Caco-2 (cell line): ENCODE results near the gene RILP. TPM values are rescaled to one million over a fixed set of nuclear protein-coding genes. Genes with fewer than 3 reads are reported as not detected.

ENCODE experiments used
- BruUV-seq: library from RNA; stranded (reverse); fragments of 400-500 nt; replicated peaks from 2 replicates; lab custom pipeline; 2021; lab: Mats Ljungman, UMichigan
- CTCF ChIA-PET: fragments of 300-600 bp; sonication (Branson Sonifier 250); formaldehyde crosslinking; loops from one replicate; lab custom pipeline; 2022; ENCODE audit warnings: antibody characterized with exemption; lab: Charles Lee
- POLR2A ChIA-PET: fragments of 300-600 bp; sonication (Branson Sonifier 250); formaldehyde crosslinking; loops from one replicate; lab custom pipeline; 2022; ENCODE audit warnings: antibody characterized with exemption; lab: Charles Lee
- DNase-seq, 2 experiments: peaks; one replicate each; pipeline versions ENCODE4 v3.0.0 to v3.0.0-alpha.2; 2020 to 2022
- H3K27me3 ChIP-seq: replicated peaks from 2 replicates; pipeline ENCODE4 v1.6.0; 2011; ENCODE audit warnings: low read length; ENCODE audit not compliant: control insufficient read depth, insufficient read depth
- H3K36me3 ChIP-seq: 2 replicates; pipeline ENCODE4 v1.5.1; 2011; ENCODE audit warnings: low read length; ENCODE audit not compliant: control insufficient read depth, insufficient read depth
- H3K4me1 ChIP-seq: fragments of 250-450 bp; sonication (Bioruptor Pico); 2 replicates; pipeline ENCODE4 v1.5.1; 2020; ENCODE audit warnings: mild to moderate bottlenecking
- H3K4me3 ChIP-seq: 2 replicates; pipeline ENCODE4 v1.5.1; 2011; ENCODE audit warnings: low read depth, mild to moderate bottlenecking, control low read depth, low read length
- H3K9me3 ChIP-seq: fragments of 250-450 bp; sonication (Bioruptor Pico); 2 replicates; pipeline ENCODE4 v1.5.1; 2020; ENCODE audit warnings: mild to moderate bottlenecking, moderate library complexity
- H3K27ac Mint-ChIP-seq: one replicate; pipeline ENCODE4 v1.8.0; 2022; ENCODE audit warnings: mixed read lengths; ENCODE audit not compliant: unreplicated experiment
- H3K27me3 Mint-ChIP-seq: one replicate; pipeline ENCODE4 v1.8.0; 2022; ENCODE audit warnings: mixed read lengths; ENCODE audit not compliant: insufficient read depth, unreplicated experiment
- H3K36me3 Mint-ChIP-seq: one replicate; pipeline ENCODE4 v1.8.0; 2022; ENCODE audit warnings: mild to moderate bottlenecking, mixed read lengths; ENCODE audit not compliant: insufficient read depth, unreplicated experiment
- H3K4me1 Mint-ChIP-seq: one replicate; pipeline ENCODE4 v1.8.0; 2022; ENCODE audit warnings: low read depth, mixed read lengths; ENCODE audit not compliant: unreplicated experiment
- H3K4me3 Mint-ChIP-seq: one replicate; pipeline ENCODE4 v1.8.0; 2022; ENCODE audit warnings: mild to moderate bottlenecking, moderate library complexity, mixed read lengths; ENCODE audit not compliant: unreplicated experiment
- H3K9me3 Mint-ChIP-seq: one replicate; pipeline ENCODE4 v1.8.0; 2022; ENCODE audit warnings: mixed read lengths; ENCODE audit not compliant: unreplicated experiment
- CTCF ChIP-seq, 2 experiments: fragments of 200-600 bp in 1 of 2; IDR thresholded peaks; 1 replicate in 1 of 2; 2 replicates in 1 of 2; pipeline versions ENCODE4 v1.5.1 to v1.8.0; 2011 to 2022; ENCODE audit warnings: antibody characterized with exemption in 1 of 2, control low read depth in 1 of 2, inconsistent platforms in 1 of 2, low read depth in 1 of 2, low read length in 1 of 2, mild to moderate bottlenecking in 1 of 2, moderate library complexity in 1 of 2; ENCODE audit not compliant: insufficient read depth in 1 of 2, severe bottlenecking in 1 of 2, unreplicated experiment in 1 of 2
- intact Hi-C: fragments of 100-400 bp; cut with micrococcal nuclease; formaldehyde crosslinking; loops from one replicate; pipeline ENCODE4 v1.10.0; 2022; ENCODE audit not compliant: unreplicated experiment
- total RNA-seq: library from RNA; stranded (reverse); gene quantifications from 2 replicates; pipeline ENCODE4 v1.2.3, GENCODE V29; 2022

The RILP gene
- total RNA-seq, 1 experiment from 2014 or later: 4.2 TPM

- CTCF ChIA-PET: no interaction called here
- TF ChIP-seq CTCF (IDR thresholded peaks at IDR 0.05; ENCODE audit: insufficient read depth in 1 of 2, low read depth in 1 of 2, low read length in 1 of 2, severe bottlenecking in 1 of 2, unreplicated experiment in 1 of 2): no peak
- no TSS peak for BruUV-seq
- no peaks in the 10 kb centered on the region for H3K9me3 ChIP-seq
- Mint-ChIP-seq H3K27me3 (peaks cover 2% of the 10 kb centered on the region), H3K36me3 (no peaks in the 10 kb centered on the region), H3K4me1 (peaks cover 5% of the 10 kb centered on the region), H3K27ac (no peak overlapping the region), H3K9me3 (no peaks in the 10 kb centered on the region), H3K4me3 (no peak overlapping the region)
- H3K36me3 ChIP-seq: no peaks in the 10 kb centered on the region
- peaks cover 2% of the 10 kb centered on the region; the same call in 1 of the 2 replicates for H3K4me1 ChIP-seq
- no peaks in the 10 kb centered on the region for H3K27me3 ChIP-seq
- POLR2A ChIA-PET: no interaction called here
- intact Hi-C loops: no loop called here
- no peak overlapping the region for H3K4me3 ChIP-seq
- DNase-seq: no peak
Observed at GRCh38 chr17:1634841-1635650, 14.6 kb downstream of the RILP start.

GRCh38 chr17:1630662-1631061, 19.0 kb downstream of the RILP start:
- TF ChIP-seq CTCF (IDR thresholded peaks at IDR 0.05; ENCODE audit: insufficient read depth in 1 of 2, low read depth in 1 of 2, low read length in 1 of 2, severe bottlenecking in 1 of 2, unreplicated experiment in 1 of 2): no peak
- Mint-ChIP-seq H3K4me1 (peaks cover 22% of the 10 kb centered on the region), H3K36me3 (peaks cover 20% of the 10 kb centered on the region), H3K27ac (peak overlapping the region; percentile 39), H3K9me3 (no peaks in the 10 kb centered on the region), H3K4me3 (peak overlapping the region; percentile 95), H3K27me3 (peaks cover 2% of the 10 kb centered on the region)
- POLR2A ChIA-PET: interaction anchor here (0.6 to 1.0 kb wide), 3 partner anchors 41 to 146 kb away, joined by 4 to 9 read pairs (median 5); partner anchors contain the start of gene PITPNA
- BruUV-seq: no TSS peak
- no peak overlapping the region for H3K4me3 ChIP-seq
- CTCF ChIA-PET: interaction anchor here (0.6 to 3.5 kb wide), 33 partner anchors 8 to 371 kb away, joined by 3 to 109 read pairs (median 5); partner anchors contain the start of genes INPP5K, PITPNA and RILP
- H3K4me1 ChIP-seq: peaks cover 23% of the 10 kb centered on the region
- H3K9me3 ChIP-seq: no peaks in the 10 kb centered on the region
- no peaks in the 10 kb centered on the region for H3K27me3 ChIP-seq
- no peak for DNase-seq
- intact Hi-C loops: loop anchor here (1.0 kb wide), 1 partner anchor 68 kb away; the partner anchor contains the start of gene PITPNA
- no peaks in the 10 kb centered on the region for H3K36me3 ChIP-seq

- peaks cover 23% of the 10 kb centered on the region for H3K4me1 Mint-ChIP-seq
- DNase-seq: peak; percentile 86 to 91
- Histone ChIP-seq H3K27me3 (no peaks in the 10 kb centered on the region), H3K9me3 (no peaks in the 10 kb centered on the region), H3K36me3 (no peaks in the 10 kb centered on the region), H3K4me3 (peak overlapping the region; percentile 90), H3K4me1 (peaks cover 31% of the 10 kb centered on the region)
- ChIA-PET CTCF (interaction anchor here (0.6 to 3.5 kb wide), 37 partner anchors 9 to 370 kb away, joined by 3 to 109 read pairs (median 4); partner anchors contain the start of genes INPP5K, PITPNA, RILP and SERPINF1), POLR2A (interaction anchor here (0.6 to 1.0 kb wide), 3 partner anchors 40 to 145 kb away, joined by 4 to 6 read pairs (median 5); partner anchors contain the start of gene PITPNA)
- peak overlapping the region; percentile 39 for H3K27ac Mint-ChIP-seq
- intact Hi-C loops: loop anchor here (1.0 to 10.0 kb wide), 4 partner anchors 55 to 175 kb away; partner anchors contain the start of genes CRK, INPP5K and PITPNA
- H3K9me3 Mint-ChIP-seq: no peaks in the 10 kb centered on the region
- peak; percentile 89 to 90 for TF ChIP-seq CTCF (IDR thresholded peaks at IDR 0.05; ENCODE audit: insufficient read depth in 1 of 2, low read depth in 1 of 2, low read length in 1 of 2, severe bottlenecking in 1 of 2, unreplicated experiment in 1 of 2)
- H3K36me3 Mint-ChIP-seq: peaks cover 23% of the 10 kb centered on the region
- peaks cover 2% of the 10 kb centered on the region for H3K27me3 Mint-ChIP-seq
- BruUV-seq: no TSS peak
- H3K4me3 Mint-ChIP-seq: peak overlapping the region; percentile 95
Observed at GRCh38 chr17:1629504-1630310, 20.0 kb downstream of the RILP start.
